Fibroblast of lung (primary cell): Measurements from ENCODE around the gene GPR142.

Experiments
- EZH2 ChIP-seq: IDR thresholded peaks from 2 replicates; pipeline ENCODE4 v1.5.1; 2012; ENCODE audit warnings: low read length, control low read depth, mild to moderate bottlenecking; ENCODE audit errors: missing control alignments
- TF ChIP-seq, protein P1 (sequence below), 2 donors: IDR thresholded peaks in 1 of 2; conservative IDR thresholded peaks in 1 of 2; 1 replicate in 1 of 2; 2 replicates in 1 of 2; pipeline ENCODE4 v1.5.1; 2011 to 2012; ENCODE audit warnings: low read length in 2 of 2, control low read depth in 1 of 2, inconsistent platforms in 1 of 2, low read depth in 1 of 2, mild to moderate bottlenecking in 1 of 2

DNA sequence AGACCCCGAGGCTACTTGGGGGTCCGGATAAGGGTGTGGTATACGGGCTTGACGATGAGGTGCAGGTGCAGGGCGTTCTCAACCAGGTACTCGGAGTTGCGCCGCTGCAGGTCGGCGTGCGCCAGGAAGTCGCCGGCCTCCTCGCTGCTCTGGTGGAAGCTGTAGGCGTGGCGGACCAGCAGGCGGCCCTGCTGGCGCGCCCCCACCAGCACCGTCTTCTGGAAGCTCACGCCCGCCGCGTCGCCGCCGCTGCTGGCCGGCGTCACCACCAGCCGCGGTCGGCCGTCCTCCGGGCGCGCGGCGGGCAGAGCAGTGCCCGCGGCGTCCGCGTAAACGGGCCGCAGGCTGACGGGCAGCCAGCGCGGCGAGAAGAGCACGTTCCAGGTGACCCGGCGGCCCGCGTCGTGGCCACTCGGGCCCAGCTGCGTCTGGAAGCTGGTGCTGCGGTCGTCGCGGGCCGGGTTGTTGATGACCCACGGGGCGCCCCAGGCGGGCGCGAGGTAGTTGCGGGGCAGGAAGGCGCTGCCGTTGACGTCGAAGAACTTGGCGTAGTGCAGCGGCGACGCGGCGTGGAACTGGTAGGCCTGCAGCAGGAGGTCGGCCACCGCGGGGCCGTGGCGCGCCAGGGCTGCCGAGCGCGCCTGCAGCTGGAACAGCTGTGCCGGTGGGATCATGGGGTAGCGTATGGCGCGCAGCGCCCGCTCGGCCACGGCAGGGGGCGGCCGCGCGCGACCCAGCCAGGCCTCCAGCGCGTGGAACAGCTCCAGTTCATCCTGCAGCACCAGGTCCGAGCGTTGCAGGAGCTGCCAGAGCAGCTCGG lies 10.4 kb upstream of the GPR142 start:
- TF ChIP-seq, protein P1, sequence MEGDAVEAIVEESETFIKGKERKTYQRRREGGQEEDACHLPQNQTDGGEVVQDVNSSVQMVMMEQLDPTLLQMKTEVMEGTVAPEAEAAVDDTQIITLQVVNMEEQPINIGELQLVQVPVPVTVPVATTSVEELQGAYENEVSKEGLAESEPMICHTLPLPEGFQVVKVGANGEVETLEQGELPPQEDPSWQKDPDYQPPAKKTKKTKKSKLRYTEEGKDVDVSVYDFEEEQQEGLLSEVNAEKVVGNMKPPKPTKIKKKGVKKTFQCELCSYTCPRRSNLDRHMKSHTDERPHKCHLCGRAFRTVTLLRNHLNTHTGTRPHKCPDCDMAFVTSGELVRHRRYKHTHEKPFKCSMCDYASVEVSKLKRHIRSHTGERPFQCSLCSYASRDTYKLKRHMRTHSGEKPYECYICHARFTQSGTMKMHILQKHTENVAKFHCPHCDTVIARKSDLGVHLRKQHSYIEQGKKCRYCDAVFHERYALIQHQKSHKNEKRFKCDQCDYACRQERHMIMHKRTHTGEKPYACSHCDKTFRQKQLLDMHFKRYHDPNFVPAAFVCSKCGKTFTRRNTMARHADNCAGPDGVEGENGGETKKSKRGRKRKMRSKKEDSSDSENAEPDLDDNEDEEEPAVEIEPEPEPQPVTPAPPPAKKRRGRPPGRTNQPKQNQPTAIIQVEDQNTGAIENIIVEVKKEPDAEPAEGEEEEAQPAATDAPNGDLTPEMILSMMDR (conservative IDR thresholded peaks at IDR 0.05 in 1 of 2, IDR thresholded peaks at IDR 0.05 in 1 of 2; ENCODE audit: low read depth in 1 of 2, low read length in 2 of 2): no peak
- TF ChIP-seq EZH2: no peak
